Body of pancreas (tissue), 4 donors: Measurements from ENCODE around the gene APBA1. TPM values are rescaled to one million over a fixed set of nuclear protein-coding genes. Genes with fewer than 3 reads are reported as not detected.

ENCODE experiments used
- ATAC-seq: fragments of 150-250 bp; one replicate; pipeline ENCODE4 v1.9.1; 2016
- DNase-seq, 4 donors: peaks; one replicate each; pipeline ENCODE4 v3.0.0-alpha.2; 2019
- H3K27ac ChIP-seq, 4 donors: fragments of 200-600 bp; sonication (generic); 1 replicate in 3 of 4; 2 replicates in 1 of 4; pipeline versions ENCODE4 v1.5.1 to v1.6.1; 2016 to 2019; ENCODE audit warnings: mild to moderate bottlenecking in 1 of 4, mixed read lengths in 1 of 4, moderate library complexity in 1 of 4
- H3K27me3 ChIP-seq, 2 donors: fragments of 200-600 bp; sonication (generic); one replicate each; pipeline ENCODE4 v1.6.0; 2016; ENCODE audit warnings: mild to moderate bottlenecking in 1 of 2
- H3K36me3 ChIP-seq, 2 donors: fragments of 200-600 bp; sonication (generic); replicated peaks in 1 of 2; 2 replicates each; pipeline ENCODE4 v1.5.1; 2016; ENCODE audit warnings: low read depth in 2 of 2; ENCODE audit not compliant: insufficient read depth in 1 of 2
- H3K4me1 ChIP-seq: fragments of 200-600 bp; sonication (generic); one replicate; pipeline ENCODE4 v1.6.0; 2016
- H3K4me3 ChIP-seq, 2 donors: fragments of 200-600 bp; sonication (generic); 1 replicate in 1 of 2; 2 replicates in 1 of 2; pipeline ENCODE4 v1.5.1; 2016 to 2019
- H3K9me3 ChIP-seq, 3 donors: fragments of 200-600 bp; sonication (generic); 1 replicate in 2 of 3; 2 replicates in 1 of 3; pipeline ENCODE4 v1.5.1; 2016
- POLR2A ChIP-seq, 3 donors: fragments of 450-650 bp; IDR thresholded peaks; one replicate each; pipeline ENCODE4 v1.6.1; 2016; ENCODE audit warnings: antibody characterized with exemption in 3 of 3, mild to moderate bottlenecking in 2 of 3
- WGBS, 2 donors: methylation state at CpG; one replicate each; pipeline ENCODE4 v1.1.5; 2017; 5-methylcytosine and 5-hydroxymethylcytosine counted together
- intact Hi-C: fragments of 100-400 bp; cut with DNase I; formaldehyde crosslinking; loops from one replicate; pipeline ENCODE4 v1.15.1; 2023
- total RNA-seq, 2 donors: library from RNA; depleted of rRNA; stranded (reverse); fragments of >200 nt; gene quantifications; one replicate each; pipeline ENCODE4 v1.1.0, GENCODE V29; 2016
- TF ChIP-seq, protein P1 (sequence below), 7 experiments: fragments of 450-650 bp in 4 of 7; fragments of 200-600 bp in 3 of 7; sonication (generic) in 3 of 7; IDR thresholded peaks; one replicate each; pipeline ENCODE4 v1.5.1; 2016 to 2019; ENCODE audit warnings: antibody characterized with exemption in 7 of 7

APBA1 gene
- total RNA-seq, 2 donors from 2014 or later, result 3.3 to 3.6 TPM

DNA sequence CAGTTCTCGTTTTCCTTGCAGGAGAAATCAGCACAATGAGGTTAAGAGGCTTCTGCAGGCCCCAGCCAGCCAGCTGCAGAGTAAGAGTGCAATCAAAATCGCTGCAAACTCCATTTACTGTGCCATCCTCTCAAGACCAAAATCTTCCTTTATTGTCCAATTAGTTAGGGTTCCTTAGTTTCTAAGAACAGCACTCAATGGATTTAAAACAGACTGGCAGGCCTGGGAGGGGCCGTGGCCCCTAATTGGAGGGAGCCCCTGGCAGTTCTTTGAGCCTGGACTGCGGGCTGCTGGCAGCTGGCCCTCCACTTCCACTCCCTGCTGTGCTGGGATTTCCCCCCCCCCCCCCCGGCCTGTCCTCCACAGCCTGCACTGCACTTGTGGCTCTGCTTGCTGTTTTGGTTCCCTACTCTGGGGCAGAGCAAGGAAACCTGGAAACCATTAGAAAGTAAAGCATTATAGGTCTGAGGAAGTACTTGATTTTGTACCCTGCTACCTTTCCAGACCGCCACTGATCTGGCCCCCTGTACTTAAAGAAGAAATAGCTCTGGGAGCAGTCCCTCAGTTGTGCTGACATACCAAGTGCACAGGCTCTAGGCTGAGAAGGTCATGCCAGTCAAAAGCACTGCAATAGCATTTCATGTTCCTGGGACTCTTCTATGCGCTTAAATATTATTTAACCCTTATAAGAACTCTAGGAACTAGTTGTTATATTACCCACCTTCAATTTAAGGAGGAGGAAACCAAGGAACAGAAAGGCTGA lies 129.0 kb downstream of the APBA1 start:
- Histone ChIP-seq H3K27me3 (no peaks in the 10 kb centered on the region), H3K4me1 (peaks cover 9% of the 10 kb centered on the region), H3K4me3 (no peak overlapping the region), H3K36me3 (no peaks in the 10 kb centered on the region), H3K27ac (no peak overlapping the region), H3K9me3 (no peaks in the 10 kb centered on the region)
- intact Hi-C loops, result no loop called here
- DNase-seq (no peak), ATAC-seq (no peak)
- no peak for TF ChIP-seq POLR2A (IDR thresholded peaks at IDR 0.05)
- TF ChIP-seq, protein P1, sequence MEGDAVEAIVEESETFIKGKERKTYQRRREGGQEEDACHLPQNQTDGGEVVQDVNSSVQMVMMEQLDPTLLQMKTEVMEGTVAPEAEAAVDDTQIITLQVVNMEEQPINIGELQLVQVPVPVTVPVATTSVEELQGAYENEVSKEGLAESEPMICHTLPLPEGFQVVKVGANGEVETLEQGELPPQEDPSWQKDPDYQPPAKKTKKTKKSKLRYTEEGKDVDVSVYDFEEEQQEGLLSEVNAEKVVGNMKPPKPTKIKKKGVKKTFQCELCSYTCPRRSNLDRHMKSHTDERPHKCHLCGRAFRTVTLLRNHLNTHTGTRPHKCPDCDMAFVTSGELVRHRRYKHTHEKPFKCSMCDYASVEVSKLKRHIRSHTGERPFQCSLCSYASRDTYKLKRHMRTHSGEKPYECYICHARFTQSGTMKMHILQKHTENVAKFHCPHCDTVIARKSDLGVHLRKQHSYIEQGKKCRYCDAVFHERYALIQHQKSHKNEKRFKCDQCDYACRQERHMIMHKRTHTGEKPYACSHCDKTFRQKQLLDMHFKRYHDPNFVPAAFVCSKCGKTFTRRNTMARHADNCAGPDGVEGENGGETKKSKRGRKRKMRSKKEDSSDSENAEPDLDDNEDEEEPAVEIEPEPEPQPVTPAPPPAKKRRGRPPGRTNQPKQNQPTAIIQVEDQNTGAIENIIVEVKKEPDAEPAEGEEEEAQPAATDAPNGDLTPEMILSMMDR (IDR thresholded peaks at IDR 0.05), result no peak
- 49% methylated on average over 7 of the region's 7 CpGs for WGBS, 2 donors

DNA sequence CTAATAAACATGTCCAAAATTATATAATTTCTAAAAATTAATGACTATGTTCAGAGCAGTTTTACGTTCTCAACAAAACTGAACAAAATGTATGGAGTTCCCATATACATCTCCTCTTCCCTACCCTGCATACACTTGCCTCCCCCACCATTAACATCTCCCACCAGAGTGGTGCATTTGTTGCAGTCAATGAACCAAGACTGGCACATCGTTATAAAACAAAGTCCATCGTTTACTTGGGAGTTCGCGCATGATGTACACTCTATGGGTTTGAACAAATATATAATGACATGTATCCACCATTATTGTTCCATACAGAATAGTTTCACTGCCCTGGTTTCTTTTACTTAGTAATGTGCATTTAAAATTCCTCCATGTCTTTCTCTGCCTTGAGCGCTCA lies 130.1 kb downstream of the APBA1 start:
- ATAC-seq (no peak), DNase-seq (no peak)
- TF ChIP-seq, protein P1 (IDR thresholded peaks at IDR 0.05), result no peak
- no peak for TF ChIP-seq POLR2A (IDR thresholded peaks at IDR 0.05)
- no peak overlapping the region for H3K4me3 ChIP-seq
- H3K9me3 ChIP-seq, result no peaks in the 10 kb centered on the region
- peaks cover 9% of the 10 kb centered on the region for H3K4me1 ChIP-seq
- H3K27ac ChIP-seq, result no peak overlapping the region
- WGBS, 2 donors, result 91 to 94% methylated on average over 6 of the region's 6 CpGs
- no peaks in the 10 kb centered on the region for H3K27me3 ChIP-seq
- H3K36me3 ChIP-seq, result no peaks in the 10 kb centered on the region
- intact Hi-C loops, result no loop called here

DNA sequence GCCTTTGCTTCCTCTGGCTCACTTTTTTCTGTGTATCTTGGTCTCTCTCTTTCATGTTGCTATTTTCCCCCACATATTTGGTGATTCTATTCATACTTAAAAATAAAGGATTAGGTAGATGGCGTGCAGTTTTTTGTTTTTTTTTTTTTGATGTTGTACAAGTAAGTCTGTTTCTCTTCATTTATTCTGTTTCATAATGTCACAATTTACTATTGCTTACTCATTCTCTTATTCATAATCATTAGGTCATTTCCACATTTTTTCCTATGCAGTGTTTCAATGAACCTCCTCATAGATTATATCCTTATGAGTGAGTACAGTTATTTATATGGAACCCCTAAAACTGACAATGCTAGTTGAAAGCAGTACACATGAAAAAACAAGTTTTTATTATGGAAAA lies 136.3 kb downstream of the APBA1 start:
- no peak for TF ChIP-seq POLR2A (IDR thresholded peaks at IDR 0.05)
- TF ChIP-seq, protein P1 (IDR thresholded peaks at IDR 0.05), result no peak
- ATAC-seq, result no peak
- Histone ChIP-seq H3K36me3 (no peaks in the 10 kb centered on the region), H3K27me3 (no peaks in the 10 kb centered on the region), H3K4me1 (no peaks in the 10 kb centered on the region), H3K27ac (no peak overlapping the region), H3K9me3 (no peaks in the 10 kb centered on the region), H3K4me3 (no peak overlapping the region)
- no peak for DNase-seq
- intact Hi-C loops, result no loop called here
- 83 to 94% methylated on average over 1 of the region's 1 CpG for WGBS, 2 donors

DNA sequence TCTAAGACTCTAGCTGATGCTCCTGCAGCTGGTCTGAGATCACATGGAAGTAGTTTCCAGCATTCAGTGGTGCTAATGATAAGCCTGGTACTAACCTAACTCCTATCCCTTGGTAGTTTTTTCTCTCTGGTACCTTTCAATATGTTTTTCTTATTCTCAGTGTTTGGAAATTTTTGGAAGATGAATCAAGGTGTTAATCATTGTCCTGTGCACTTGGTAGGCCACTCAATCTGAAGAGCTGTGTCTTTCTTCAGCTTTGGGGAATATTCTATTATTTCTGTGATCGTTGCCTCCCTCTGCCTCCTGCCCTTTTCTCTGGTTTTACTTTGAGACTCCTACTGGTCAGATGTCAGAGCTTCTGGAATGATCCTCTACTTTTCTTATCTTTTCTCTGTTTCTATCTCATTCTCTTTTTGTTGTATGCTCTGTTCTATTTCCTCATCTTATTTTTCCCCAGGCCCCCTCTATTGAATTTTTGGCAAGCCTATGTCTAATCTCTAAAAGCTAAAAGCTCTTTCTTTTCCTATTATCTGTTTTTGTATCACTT lies 136.8 kb downstream of the APBA1 start:
- no peak for DNase-seq
- intact Hi-C loops, result no loop called here
- Histone ChIP-seq H3K36me3 (no peaks in the 10 kb centered on the region), H3K27me3 (no peaks in the 10 kb centered on the region), H3K4me3 (no peak overlapping the region), H3K4me1 (no peaks in the 10 kb centered on the region), H3K9me3 (no peaks in the 10 kb centered on the region), H3K27ac (no peak overlapping the region)
- 67 to 94% methylated on average over 1 of the region's 1 CpG for WGBS, 2 donors
- no peak for TF ChIP-seq POLR2A (IDR thresholded peaks at IDR 0.05)
- TF ChIP-seq, protein P1 (IDR thresholded peaks at IDR 0.05), result no peak
- no peak for ATAC-seq

DNA sequence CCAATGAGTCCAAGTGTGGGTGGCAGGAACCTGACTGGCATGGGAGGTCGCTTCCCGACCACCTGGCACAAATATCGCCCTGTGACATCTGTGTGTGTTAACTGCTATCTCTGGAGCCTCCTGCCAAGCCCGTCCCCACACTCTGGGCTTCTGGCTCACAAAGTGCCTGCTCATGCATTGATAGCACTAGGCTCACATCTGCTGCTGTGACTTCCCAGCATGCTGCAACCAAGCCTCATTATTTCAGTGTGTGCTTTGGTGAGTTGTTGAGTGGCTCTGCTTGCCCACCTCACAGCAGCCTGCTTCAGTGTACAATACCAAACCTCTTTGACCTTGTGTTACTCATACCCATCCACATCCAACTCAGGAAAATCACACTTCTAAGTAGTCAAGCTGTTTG lies 139.8 kb downstream of the APBA1 start:
- H3K27ac ChIP-seq, result no peak overlapping the region
- DNase-seq, result no peak
- WGBS, 2 donors, result 57 to 66% methylated on average over 4 of the region's 4 CpGs
- no peaks in the 10 kb centered on the region for H3K9me3 ChIP-seq
- no peaks in the 10 kb centered on the region for H3K27me3 ChIP-seq
- intact Hi-C loops, result no loop called here
- H3K4me3 ChIP-seq, result no peak overlapping the region
- no peak for ATAC-seq
- H3K4me1 ChIP-seq, result no peaks in the 10 kb centered on the region
- TF ChIP-seq, protein P1 (IDR thresholded peaks at IDR 0.05), result no peak
- TF ChIP-seq POLR2A (IDR thresholded peaks at IDR 0.05), result no peak
- no peaks in the 10 kb centered on the region for H3K36me3 ChIP-seq
